Activated T-cell treated with anti-CD3 and anti-CD28 coated beads, Interleukin-2, amount 50 U/mL, for 1 hour (primary cell): ENCODE measurements around the gene PPFIA4.

ENCODE experiments used
- DNase-seq: peaks from one replicate; pipeline ENCODE4 v3.0.0-alpha.2; 2020

Gene PPFIA4

GRCh38 chr1:203104789-203105390 is 78.6 kb downstream of the PPFIA4 start:
- no peak for DNase-seq

- no peak for DNase-seq
These were observed 86.2 kb downstream of the PPFIA4 start for GRCh38 chr1:203112475-203112874.

GRCh38 chr1:203113308-203113707 is 87.0 kb downstream of the PPFIA4 start:
- no peak for DNase-seq

DNA sequence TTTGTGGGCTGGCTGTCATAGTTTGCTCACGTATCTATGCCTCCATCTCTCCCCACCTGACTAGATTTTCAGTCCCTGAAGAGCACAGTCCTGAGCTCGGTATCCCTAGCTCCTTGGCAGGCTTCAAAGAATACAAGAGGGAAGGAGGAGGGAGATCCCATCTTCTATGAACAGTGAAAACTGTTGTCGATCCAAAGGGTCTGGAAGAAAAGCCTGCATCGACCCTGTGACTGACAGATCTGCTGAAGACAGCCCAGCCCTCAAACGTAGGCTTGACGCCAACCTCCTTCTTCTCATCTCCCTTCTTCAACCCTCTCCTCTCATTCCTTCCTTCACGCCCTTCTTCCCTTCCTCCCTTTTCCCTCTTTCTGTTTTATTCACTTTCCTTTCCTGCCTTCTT is 87.9 kb downstream of the PPFIA4 start:
- no peak for DNase-seq

DNA sequence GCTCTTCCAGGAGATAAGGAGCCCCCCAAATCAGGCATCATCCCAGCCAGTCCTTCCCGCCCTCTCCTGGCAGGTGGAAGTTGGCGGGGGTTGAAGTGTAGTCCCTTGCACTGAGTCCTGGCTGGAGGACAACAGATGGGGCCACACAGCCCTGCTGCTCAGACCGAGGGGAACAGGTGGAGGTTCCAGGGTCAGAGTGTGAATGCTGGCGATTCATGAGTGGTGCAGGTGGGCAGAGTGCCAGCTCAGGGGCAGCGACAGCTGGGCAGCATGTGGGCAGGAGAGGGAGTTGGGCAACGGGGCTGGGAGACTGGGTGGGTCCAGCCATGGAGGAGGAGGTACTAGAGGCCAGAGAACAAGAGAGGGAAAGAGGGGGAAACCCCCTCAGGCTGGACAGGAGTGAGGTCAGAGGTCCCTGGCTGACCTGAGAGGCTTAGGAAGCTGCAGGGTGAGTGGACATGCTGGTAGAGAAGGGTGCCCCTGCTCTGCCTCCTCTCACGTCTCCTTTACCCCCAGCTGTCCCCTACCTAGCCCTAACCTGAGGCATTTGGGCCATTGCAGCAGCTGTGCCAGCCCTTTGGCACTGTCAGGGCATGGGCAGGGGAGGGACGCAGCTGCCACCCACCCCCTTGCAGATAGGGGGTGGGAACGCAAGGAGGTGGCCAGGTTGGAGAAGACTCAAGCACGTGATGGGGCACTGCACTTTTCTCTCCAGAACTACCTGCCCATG is 90.0 kb downstream of the PPFIA4 start:
- DNase-seq, result no peak

DNA sequence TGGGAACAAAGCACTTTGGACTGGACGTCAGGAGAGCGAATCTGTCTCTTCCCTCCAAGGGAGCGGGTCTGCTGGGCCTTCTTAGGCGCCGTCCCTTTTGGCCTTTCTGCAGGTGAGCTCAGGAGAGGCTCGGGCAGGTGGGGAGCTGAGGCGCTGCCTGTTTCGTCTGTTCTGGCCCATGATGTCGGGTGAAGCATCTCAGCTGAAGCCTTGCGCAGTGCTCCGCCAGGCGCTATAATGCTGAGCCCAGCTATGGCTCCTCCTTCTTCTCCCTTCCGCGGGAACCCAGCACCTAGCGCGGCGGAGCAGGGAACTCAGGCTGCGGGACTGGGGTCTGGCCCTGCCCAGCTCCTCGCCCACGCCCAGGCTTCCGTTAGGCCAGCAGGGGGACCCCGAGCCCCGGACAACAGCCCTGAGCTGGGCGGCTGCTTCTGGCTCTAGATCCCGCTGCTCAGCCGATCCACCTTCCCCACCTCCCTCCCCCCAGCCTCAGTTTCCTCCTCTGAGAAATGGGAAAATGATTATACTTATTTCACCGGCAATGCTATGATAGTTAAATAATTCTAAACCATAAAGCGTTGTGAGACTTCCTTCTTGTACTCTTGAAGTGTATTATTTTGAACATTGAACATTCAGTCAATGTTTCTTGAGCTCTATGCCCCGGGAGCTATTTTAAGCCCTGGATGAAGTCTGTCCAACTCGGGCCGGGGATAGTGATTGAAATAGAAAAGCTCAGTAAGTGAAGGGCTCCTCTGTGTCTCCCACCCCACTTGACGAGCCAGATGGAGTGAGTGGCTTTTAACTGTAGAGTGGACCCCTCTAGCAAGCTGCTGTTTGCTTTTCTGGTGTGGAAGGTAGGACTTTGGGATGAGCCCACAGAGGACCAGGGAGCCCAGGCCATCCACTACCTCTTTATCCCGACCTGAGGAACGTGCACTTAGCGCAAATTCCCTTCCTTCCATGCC is 91.6 kb downstream of the PPFIA4 start:
- no peak for DNase-seq

GRCh38 chr1:203120325-203121153 is 94.2 kb downstream of the PPFIA4 start:
- DNase-seq, result no peak

DNA sequence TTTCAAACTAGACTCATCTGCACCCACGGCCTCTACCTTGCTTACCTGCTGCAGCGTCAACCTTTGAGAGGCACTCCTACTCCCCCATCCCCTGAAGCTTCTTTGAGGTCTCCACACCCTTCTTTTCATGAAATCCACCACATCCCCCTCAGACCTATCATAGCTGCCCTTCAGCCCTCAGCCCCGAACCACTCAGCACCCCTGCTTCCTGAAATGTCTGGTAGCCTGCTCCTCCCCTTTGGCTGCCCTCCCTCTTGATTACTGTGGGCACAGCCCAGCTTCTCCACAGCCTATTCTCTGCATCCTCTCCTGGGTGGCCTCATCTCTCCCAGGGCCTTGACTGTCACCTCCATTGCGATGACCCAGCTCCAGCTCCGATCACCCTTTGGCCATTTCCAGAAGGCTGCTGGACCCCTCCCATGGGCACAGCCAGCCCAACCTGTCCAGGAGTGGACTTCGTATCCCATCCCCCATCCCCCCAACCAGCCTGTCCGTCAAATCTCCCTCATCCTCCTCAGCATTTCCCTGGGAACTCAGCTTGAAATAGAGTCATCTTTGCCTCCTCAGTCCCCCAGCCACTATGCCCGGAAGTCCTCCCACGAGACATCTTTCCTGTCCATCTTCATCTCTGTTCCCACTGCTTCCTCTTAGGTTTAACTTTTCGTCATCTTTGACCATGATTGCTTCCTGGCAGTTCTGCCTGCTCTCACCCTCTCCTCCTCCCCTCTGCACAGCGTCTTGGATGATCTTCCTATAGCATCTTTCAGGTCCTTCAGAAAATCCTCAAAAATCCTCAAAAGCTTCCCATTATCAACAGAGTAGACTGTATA is 95.1 kb downstream of the PPFIA4 start:
- DNase-seq, result no peak

DNA sequence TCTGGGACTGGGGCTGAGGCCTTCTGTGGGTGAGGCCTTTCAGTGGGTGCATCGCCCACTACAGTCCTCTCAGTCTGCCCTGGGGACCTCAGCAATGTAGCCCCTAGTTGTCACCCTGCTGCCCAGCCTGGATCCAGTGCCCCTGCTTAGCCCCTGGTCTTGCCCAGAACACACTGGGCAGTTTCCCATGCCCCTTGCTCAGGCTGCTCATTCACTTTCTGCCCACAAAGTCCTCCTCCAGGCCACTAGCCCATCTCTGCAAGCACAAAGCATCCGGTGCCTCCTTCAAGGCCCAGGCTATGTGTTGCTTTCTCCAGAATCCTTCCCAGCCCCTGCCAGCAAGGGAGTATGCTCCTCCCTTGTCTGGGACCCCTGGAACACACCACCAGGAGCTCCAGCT is 95.9 kb downstream of the PPFIA4 start:
- no peak for DNase-seq

GRCh38 chr1:203124011-203124410 is 97.7 kb downstream of the PPFIA4 start:
- no peak for DNase-seq

GRCh38 chr1:203124546-203125317 is 98.4 kb downstream of the PPFIA4 start:
- no peak for DNase-seq

GRCh38 chr1:203126151-203126865 is 100.0 kb downstream of the PPFIA4 start:
- no peak for DNase-seq

DNA sequence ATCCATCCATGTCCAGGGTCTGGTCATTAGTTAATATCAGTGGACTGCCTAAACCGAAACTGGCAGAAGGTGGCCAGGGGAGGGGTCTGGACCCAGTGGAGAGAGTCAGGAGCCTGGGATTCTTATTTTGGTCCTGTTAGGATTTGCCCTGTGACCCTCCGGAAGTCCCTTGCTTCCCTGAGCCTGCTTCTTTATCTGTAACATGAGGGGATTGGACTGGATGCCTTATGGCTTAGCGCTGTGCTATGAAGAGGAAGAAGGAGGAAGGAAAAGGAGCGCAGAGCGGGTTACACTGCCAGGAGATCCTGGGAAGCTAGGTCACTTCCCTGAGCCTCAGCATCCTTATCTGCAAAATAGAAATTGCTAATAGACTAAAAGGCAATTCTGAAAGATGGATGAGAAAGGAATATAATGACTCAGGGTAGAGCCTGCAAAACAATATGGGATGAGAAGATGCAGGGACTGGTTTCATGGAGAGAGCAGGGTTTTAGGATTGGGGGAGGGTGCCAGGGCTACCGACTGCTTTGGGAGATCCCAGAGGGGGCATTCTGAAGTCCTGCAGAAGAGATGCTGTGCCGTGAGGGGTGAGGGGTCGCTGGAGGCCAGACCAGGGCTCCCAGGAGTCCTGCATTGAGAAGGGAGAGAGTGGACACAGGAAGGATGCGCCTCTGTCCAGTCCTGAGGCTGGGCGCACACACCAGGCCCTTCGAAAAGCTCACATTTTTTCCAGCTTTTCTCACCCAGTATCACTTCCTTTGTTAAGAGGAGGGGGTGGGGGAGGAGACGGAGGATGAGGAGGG is 100.8 kb downstream of the PPFIA4 start:
- no peak for DNase-seq

GRCh38 chr1:203127666-203128430 is 101.6 kb downstream of the PPFIA4 start, which contains the start of gene ADORA1:
Gene ADORA1, plus strand, starts transcription at chr1:203127726. Its CDS starts 1,116 bp downstream, at chr1:203128842.
- DNase-seq, result no peak

- DNase-seq, result no peak
These were observed 102.1 kb downstream of the PPFIA4 start for GRCh38 chr1:203128431-203128715.
